ENCODE results near the gene SESN1. TPM values are rescaled to one million over a fixed set of nuclear protein-coding genes. Genes with fewer than 3 reads are reported as not detected.

The SESN1 gene
- total RNA-seq, 6 donors from 2014 or later = 26.4 to 71.2 (median 31.3) TPM

- Histone ChIP-seq H3K27me3 (no peaks in the 10 kb centered on the region), H3K36me3 (no peaks in the 10 kb centered on the region), H3K27ac (peak overlapping the region; percentile 90 to 97 (median 94)), H3K4me3 (peak overlapping the region; percentile 69 to 96 (median 82)), H3K4me1 (peaks cover 17 to 52% (median 25%) of the 10 kb centered on the region in 4 donors), H3K9me3 (no peaks in the 10 kb centered on the region)
- TF ChIP-seq EP300 (IDR thresholded peaks at IDR 0.05) (no peak), POLR2AphosphoS5 (IDR thresholded peaks at IDR 0.05) (no peak), CTCF (IDR thresholded peaks at IDR 0.05) (no peak), POLR2A (IDR thresholded peaks at IDR 0.05) (no peak)
- ATAC-seq (ENCODE audit: low FRiP score in 2 of 2) (peak; percentile 55 to 75), DNase-seq (peak in 1 of 2 donors; percentile 50)
- WGBS, 2 donors = 3 to 5% methylated on average over 13 to 21 of the region's 24 CpGs
Observed at GRCh38 chr6:109008537-109009235, 86.0 kb downstream of the SESN1 start.

GRCh38 chr6:109008054-109008453 lies 86.6 kb downstream of the SESN1 start:
- peak overlapping the region in 3 of 4 donors; percentile 90 to 94 (median 93) for H3K27ac ChIP-seq

GRCh38 chr6:109007521-109007920 lies 87.1 kb downstream of the SESN1 start:
- Histone ChIP-seq H3K27ac (peak overlapping the region in 3 of 4 donors; percentile 90 to 94 (median 93)), H3K27me3 (no peaks in the 10 kb centered on the region), H3K4me1 (peaks cover 19 to 56% (median 32%) of the 10 kb centered on the region in 4 donors), H3K36me3 (no peaks in the 10 kb centered on the region), H3K4me3 (peak overlapping the region in 3 of 4 donors; percentile 69 to 96 (median 75)), H3K9me3 (no peaks in the 10 kb centered on the region)
- TF ChIP-seq POLR2AphosphoS5 (IDR thresholded peaks at IDR 0.05) (no peak), POLR2A (IDR thresholded peaks at IDR 0.05) (no peak), CTCF (IDR thresholded peaks at IDR 0.05) (no peak), EP300 (IDR thresholded peaks at IDR 0.05) (no peak)
- DNase-seq = no peak
- no peak for ATAC-seq (ENCODE audit: low FRiP score in 2 of 2)
- WGBS, 2 donors = 63 to 74% methylated on average over 3 of the region's 3 CpGs

More at GRCh38 chr6:109008054-109008453, 86.6 kb downstream of the SESN1 start:
- H3K9me3 ChIP-seq = no peaks in the 10 kb centered on the region
- DNase-seq (no peak), ATAC-seq (ENCODE audit: low FRiP score in 2 of 2) (no peak)
- peaks cover 19 to 52% (median 29%) of the 10 kb centered on the region in 4 donors for H3K4me1 ChIP-seq
- WGBS, 2 donors = 47 to 57% methylated on average over 4 of the region's 4 CpGs
- peak overlapping the region; percentile 69 to 96 (median 82) for H3K4me3 ChIP-seq
- TF ChIP-seq CTCF (IDR thresholded peaks at IDR 0.05) (no peak), EP300 (IDR thresholded peaks at IDR 0.05) (no peak), POLR2AphosphoS5 (IDR thresholded peaks at IDR 0.05) (no peak), POLR2A (IDR thresholded peaks at IDR 0.05) (no peak)
- no peaks in the 10 kb centered on the region for H3K27me3 ChIP-seq
- no peaks in the 10 kb centered on the region for H3K36me3 ChIP-seq

GRCh38 chr6:109006818-109007217 lies 87.8 kb downstream of the SESN1 start:
- H3K4me3 ChIP-seq = peak overlapping the region in 2 of 4 donors; percentile 75 to 96
- WGBS, 2 donors = 55 to 61% methylated on average over 1 of the region's 1 CpG
- H3K4me1 ChIP-seq = peaks cover 22 to 63% (median 39%) of the 10 kb centered on the region in 4 donors

More at GRCh38 chr6:109006818-109007217, 87.8 kb downstream of the SESN1 start:
- ATAC-seq (ENCODE audit: low FRiP score in 2 of 2) = no peak
- TF ChIP-seq POLR2AphosphoS5 (IDR thresholded peaks at IDR 0.05) (no peak), CTCF (IDR thresholded peaks at IDR 0.05) (no peak), EP300 (IDR thresholded peaks at IDR 0.05) (no peak), POLR2A (IDR thresholded peaks at IDR 0.05) (no peak)
- no peak overlapping the region for H3K27ac ChIP-seq
- no peaks in the 10 kb centered on the region for H3K36me3 ChIP-seq
- H3K27me3 ChIP-seq = no peaks in the 10 kb centered on the region
- H3K9me3 ChIP-seq = no peaks in the 10 kb centered on the region
- no peak for DNase-seq

Measured in upper lobe of left lung (tissue), 6 donors.